ENCODE measurements around the gene GCA. TPM values are rescaled to one million over a fixed set of nuclear protein-coding genes. Genes with fewer than 3 reads are reported as not detected.

GCA gene
- total RNA-seq, 1 experiment from 2014 or later = 18.8 TPM

- BruUV-seq (replicated peaks) = no TSS peak
- DNase-seq (ENCODE audit: low read depth, low spot score) = no peak
- H3K79me2 ChIP-seq (ENCODE audit: insufficient read depth, low read length) = no peaks in the 10 kb centered on the region
- no peaks in the 10 kb centered on the region for H4K20me1 ChIP-seq (ENCODE audit: insufficient read depth)
- H3K4me3 ChIP-seq (replicated peaks in 1 of 2; ENCODE audit: low read depth in 1 of 2, low read length in 2 of 2) = no peak overlapping the region
- no peaks in the 10 kb centered on the region for H3K4me1 ChIP-seq (ENCODE audit: control insufficient read depth in 1 of 2, insufficient read depth in 2 of 2, low read length in 2 of 2)
- no peaks in the 10 kb centered on the region for H3K9me3 ChIP-seq (ENCODE audit: control insufficient read depth in 1 of 2, insufficient read depth in 1 of 2, low read depth in 1 of 2, low read length in 2 of 2)
- intact Hi-C loops (cut with micrococcal nuclease) = no loop called here
- H3K9me2 ChIP-seq (ENCODE audit: insufficient read depth) = no peaks in the 10 kb centered on the region
- peaks cover 27% of the 10 kb centered on the region for H3K27me3 ChIP-seq (ENCODE audit: insufficient read depth, low read length)
- CTCF ChIA-PET = no interaction called here
- H3K9ac ChIP-seq (ENCODE audit: low read length) = no peak overlapping the region
- ATAC-seq = no peak
- no peak overlapping the region for H3K4me2 ChIP-seq (ENCODE audit: low read length)
- H2AFZ ChIP-seq (ENCODE audit: low read depth, low read length, poor library complexity, severe bottlenecking) = no peak overlapping the region
- POLR2A ChIA-PET = no interaction called here
- TF ChIP-seq CTCF (IDR thresholded peaks at IDR 0.05 in 2 of 3, conservative IDR thresholded peaks at IDR 0.05 in 1 of 3; ENCODE audit: borderline replicate concordance in 1 of 3, insufficient read depth in 1 of 3, low read depth in 2 of 3, low read length in 2 of 3) = no peak
- TF ChIP-seq REST (IDR thresholded peaks at IDR 0.05; ENCODE audit: low read depth) = no peak
- TF ChIP-seq TCF7L2 (IDR thresholded peaks at IDR 0.05; ENCODE audit: borderline replicate concordance, extremely low read depth, insufficient read depth, insufficient read length) = no peak
- TF ChIP-seq EGR1 (IDR thresholded peaks at IDR 0.05; ENCODE audit: low read depth) = no peak
- no peak for TF ChIP-seq ATF3 (IDR thresholded peaks at IDR 0.05)
- TF ChIP-seq FOSL1 (IDR thresholded peaks at IDR 0.05; ENCODE audit: low read depth) = no peak
- TF ChIP-seq EZH2 (IDR thresholded peaks at IDR 0.05) = no peak
- no peak for TF ChIP-seq ELF1 (IDR thresholded peaks at IDR 0.05; ENCODE audit: borderline replicate concordance, low read depth)
- TF ChIP-seq ZNF274 (IDR thresholded peaks at IDR 0.05; ENCODE audit: low read depth, low read length) = no peak
- TF ChIP-seq SRF (IDR thresholded peaks at IDR 0.05; ENCODE audit: low read depth) = no peak
- no peak for TF ChIP-seq ZBTB33 (IDR thresholded peaks at IDR 0.05; ENCODE audit: extremely low read depth, insufficient replicate concordance, low read length)
- no peak for TF ChIP-seq POLR2A (IDR thresholded peaks at IDR 0.05; ENCODE audit: borderline replicate concordance, extremely low read depth, insufficient read depth, insufficient read length)
- TF ChIP-seq MAX (IDR thresholded peaks at IDR 0.05) = no peak
- TF ChIP-seq CBX3 (IDR thresholded peaks at IDR 0.05; ENCODE audit: low read depth) = no peak
- TF ChIP-seq ZFX (IDR thresholded peaks at IDR 0.05) = no peak
- no peak for TF ChIP-seq RAD21 (IDR thresholded peaks at IDR 0.05; ENCODE audit: low read depth)
- TF ChIP-seq JUND (IDR thresholded peaks at IDR 0.05) = no peak
- TF ChIP-seq YY1 (IDR thresholded peaks at IDR 0.05; ENCODE audit: extremely low read depth, insufficient replicate concordance, low read depth, low read length) = no peak
- no peak for TF ChIP-seq POLR2AphosphoS5 (IDR thresholded peaks at IDR 0.05; ENCODE audit: low read depth, low read length)
- no peak for TF ChIP-seq SP1 (IDR thresholded peaks at IDR 0.05; ENCODE audit: low read depth)
- no peak overlapping the region for H3K27ac ChIP-seq (ENCODE audit: low read depth, low read length)
- RAD21 ChIA-PET (ENCODE audit: low non-redundant PET in 1 of 2, low total read pairs in 2 of 2, uncharacterized antibody in 2 of 2, unreplicated experiment in 2 of 2) = no interaction called here
- no peaks in the 10 kb centered on the region for H3K36me3 ChIP-seq (ENCODE audit: control insufficient read depth in 1 of 2, insufficient read depth in 2 of 2, low read length in 2 of 2)
Observed at GRCh38 chr2:162381851-162382250, 37.9 kb downstream of the GCA start.
